ENCODE results near the gene GRK6.

Gene GRK6

DNA sequence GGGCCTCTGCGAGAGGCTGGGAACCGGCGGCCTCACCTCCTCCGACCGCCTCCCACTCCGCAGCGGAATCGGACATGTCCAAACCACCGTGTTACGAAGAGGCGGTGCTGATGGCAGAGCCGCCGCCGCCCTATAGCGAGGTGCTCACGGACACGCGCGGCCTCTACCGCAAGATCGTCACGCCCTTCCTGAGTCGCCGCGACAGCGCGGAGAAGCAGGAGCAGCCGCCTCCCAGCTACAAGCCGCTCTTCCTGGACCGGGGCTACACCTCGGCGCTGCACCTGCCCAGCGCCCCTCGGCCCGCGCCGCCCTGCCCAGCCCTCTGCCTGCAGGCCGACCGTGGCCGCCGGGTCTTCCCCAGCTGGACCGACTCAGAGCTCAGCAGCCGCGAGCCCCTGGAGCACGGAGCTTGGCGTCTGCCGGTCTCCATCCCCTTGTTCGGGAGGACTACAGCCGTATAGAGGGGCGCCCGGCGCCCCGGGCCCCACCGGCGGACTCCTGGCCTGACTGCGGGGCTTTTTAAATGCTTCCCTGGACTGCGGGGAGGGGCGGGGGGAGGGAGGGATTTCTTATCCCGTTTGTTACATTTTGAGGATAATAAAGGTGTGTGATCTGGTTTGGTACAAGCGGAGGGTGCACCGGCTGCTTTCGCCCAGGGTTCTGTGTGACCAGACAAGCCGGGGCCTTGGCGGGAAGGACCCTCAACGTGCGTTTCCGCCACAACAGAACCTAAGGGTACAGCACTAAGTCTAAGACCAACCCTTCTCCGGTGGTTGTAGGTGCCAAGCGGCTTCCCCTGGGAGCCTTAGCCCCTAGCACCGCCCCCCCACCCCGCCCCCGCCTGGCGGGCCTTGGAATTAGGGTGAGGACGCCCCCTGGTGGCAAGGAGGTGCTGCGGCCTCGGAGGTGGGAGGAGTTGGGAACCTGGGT, 29.4 kb downstream of the GRK6 start (continued):
- peak; percentile 93 for TF ChIP-seq ZBTB8A (tag by site-specific recombination; IDR thresholded peaks at IDR 0.05)
- no peak for TF ChIP-seq ZNF433 (tag by site-specific recombination; IDR thresholded peaks at IDR 0.05; ENCODE audit: low read depth)
- no peak for TF ChIP-seq FEZF1 (tag by site-specific recombination; IDR thresholded peaks at IDR 0.05)
- TF ChIP-seq ZNF292 (tag by site-specific recombination; IDR thresholded peaks at IDR 0.05; ENCODE audit: borderline replicate concordance, low read depth) = no peak
- TF ChIP-seq ZBTB48 (tag by site-specific recombination; IDR thresholded peaks at IDR 0.05) = peak; percentile 91
- TF ChIP-seq ZNF785 (tag by site-specific recombination; IDR thresholded peaks at IDR 0.05) = no peak
- peak; percentile 33; the same call in 1 of the 2 replicates for TF ChIP-seq ZNF629 (tag by site-specific recombination; IDR thresholded peaks at IDR 0.05)
- TF ChIP-seq ZNF335 (tag by site-specific recombination; conservative IDR thresholded peaks at IDR 0.05) = peak; percentile 87
- TF ChIP-seq ZBTB7A (tag by site-specific recombination; IDR thresholded peaks at IDR 0.05; ENCODE audit: low read depth) = peak; percentile 54; the same call in 1 of the 2 replicates
- TF ChIP-seq, protein P1, sequence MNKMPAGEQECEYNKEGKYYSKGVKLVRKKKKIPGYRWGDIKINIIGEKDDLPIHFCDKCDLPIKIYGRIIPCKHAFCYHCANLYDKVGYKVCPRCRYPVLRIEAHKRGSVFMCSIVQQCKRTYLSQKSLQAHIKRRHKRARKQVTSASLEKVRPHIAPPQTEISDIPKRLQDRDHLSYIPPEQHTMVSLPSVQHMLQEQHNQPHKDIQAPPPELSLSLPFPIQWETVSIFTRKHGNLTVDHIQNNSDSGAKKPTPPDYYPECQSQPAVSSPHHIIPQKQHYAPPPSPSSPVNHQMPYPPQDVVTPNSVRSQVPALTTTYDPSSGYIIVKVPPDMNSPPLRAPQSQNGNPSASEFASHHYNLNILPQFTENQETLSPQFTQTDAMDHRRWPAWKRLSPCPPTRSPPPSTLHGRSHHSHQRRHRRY (tag by site-specific recombination; IDR thresholded peaks at IDR 0.05) = no peak
- no peak for TF ChIP-seq ZFP37 (tag by site-specific recombination; IDR thresholded peaks at IDR 0.05)
- TF ChIP-seq ZNF138 (tag by site-specific recombination; IDR thresholded peaks at IDR 0.05; ENCODE audit: borderline replicate concordance) = no peak
- TF ChIP-seq SP2 (tag by site-specific recombination; IDR thresholded peaks at IDR 0.05) = peak; percentile 79
- TF ChIP-seq ZNF133 (tag by site-specific recombination; IDR thresholded peaks at IDR 0.05) = no peak
- no peak for TF ChIP-seq ZNF350 (tag by site-specific recombination; IDR thresholded peaks at IDR 0.05)
- no peak for TF ChIP-seq ZNF792 (tag by site-specific recombination; IDR thresholded peaks at IDR 0.05)
- no peak for TF ChIP-seq ZNF48 (tag by site-specific recombination; IDR thresholded peaks at IDR 0.05)
- peak; percentile 62 for TF ChIP-seq EGR2 (tag by site-specific recombination; IDR thresholded peaks at IDR 0.05; ENCODE audit: low read depth)
- no peak for TF ChIP-seq ZNF223 (tag by site-specific recombination; IDR thresholded peaks at IDR 0.05)
- no peak for TF ChIP-seq ZNF514 (tag by site-specific recombination; IDR thresholded peaks at IDR 0.05)
- TF ChIP-seq, protein P2, sequence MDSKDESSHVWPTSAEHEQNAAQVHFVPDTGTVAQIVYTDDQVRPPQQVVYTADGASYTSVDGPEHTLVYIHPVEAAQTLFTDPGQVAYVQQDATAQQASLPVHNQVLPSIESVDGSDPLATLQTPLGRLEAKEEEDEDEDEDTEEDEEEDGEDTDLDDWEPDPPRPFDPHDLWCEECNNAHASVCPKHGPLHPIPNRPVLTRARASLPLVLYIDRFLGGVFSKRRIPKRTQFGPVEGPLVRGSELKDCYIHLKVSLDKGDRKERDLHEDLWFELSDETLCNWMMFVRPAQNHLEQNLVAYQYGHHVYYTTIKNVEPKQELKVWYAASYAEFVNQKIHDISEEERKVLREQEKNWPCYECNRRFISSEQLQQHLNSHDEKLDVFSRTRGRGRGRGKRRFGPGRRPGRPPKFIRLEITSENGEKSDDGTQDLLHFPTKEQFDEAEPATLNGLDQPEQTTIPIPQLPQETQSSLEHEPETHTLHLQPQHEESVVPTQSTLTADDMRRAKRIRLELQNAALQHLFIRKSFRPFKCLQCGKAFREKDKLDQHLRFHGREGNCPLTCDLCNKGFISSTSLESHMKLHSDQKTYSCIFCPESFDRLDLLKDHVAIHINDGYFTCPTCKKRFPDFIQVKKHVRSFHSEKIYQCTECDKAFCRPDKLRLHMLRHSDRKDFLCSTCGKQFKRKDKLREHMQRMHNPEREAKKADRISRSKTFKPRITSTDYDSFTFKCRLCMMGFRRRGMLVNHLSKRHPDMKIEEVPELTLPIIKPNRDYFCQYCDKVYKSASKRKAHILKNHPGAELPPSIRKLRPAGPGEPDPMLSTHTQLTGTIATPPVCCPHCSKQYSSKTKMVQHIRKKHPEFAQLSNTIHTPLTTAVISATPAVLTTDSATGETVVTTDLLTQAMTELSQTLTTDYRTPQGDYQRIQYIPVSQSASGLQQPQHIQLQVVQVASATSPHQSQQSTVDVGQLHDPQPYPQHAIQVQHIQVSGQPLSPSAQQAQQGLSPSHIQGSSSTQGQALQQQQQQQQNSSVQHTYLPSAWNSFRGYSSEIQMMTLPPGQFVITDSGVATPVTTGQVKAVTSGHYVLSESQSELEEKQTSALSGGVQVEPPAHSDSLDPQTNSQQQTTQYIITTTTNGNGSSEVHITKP (tag by site-specific recombination; IDR thresholded peaks at IDR 0.05) = peak; percentile 88
- TF ChIP-seq ZNF529 (tag by site-specific recombination; IDR thresholded peaks at IDR 0.05; ENCODE audit: insufficient replicate concordance) = no peak
- peak; percentile 88 for TF ChIP-seq KLF8 (tag by site-specific recombination; IDR thresholded peaks at IDR 0.05)
- peak; percentile 49 for TF ChIP-seq WT1 (tag by site-specific recombination; IDR thresholded peaks at IDR 0.05)
- TF ChIP-seq ZNF473 (tag by site-specific recombination; IDR thresholded peaks at IDR 0.05) = no peak
- no peak for TF ChIP-seq TRIM28 (IDR thresholded peaks at IDR 0.05; ENCODE audit: borderline replicate concordance, low read length)
- TF ChIP-seq ZNF677 (tag by site-specific recombination; IDR thresholded peaks at IDR 0.05) = no peak
- TF ChIP-seq SETDB1 (IDR thresholded peaks at IDR 0.05; ENCODE audit: insufficient read length, low read length) = no peak
- TF ChIP-seq, protein P3, sequence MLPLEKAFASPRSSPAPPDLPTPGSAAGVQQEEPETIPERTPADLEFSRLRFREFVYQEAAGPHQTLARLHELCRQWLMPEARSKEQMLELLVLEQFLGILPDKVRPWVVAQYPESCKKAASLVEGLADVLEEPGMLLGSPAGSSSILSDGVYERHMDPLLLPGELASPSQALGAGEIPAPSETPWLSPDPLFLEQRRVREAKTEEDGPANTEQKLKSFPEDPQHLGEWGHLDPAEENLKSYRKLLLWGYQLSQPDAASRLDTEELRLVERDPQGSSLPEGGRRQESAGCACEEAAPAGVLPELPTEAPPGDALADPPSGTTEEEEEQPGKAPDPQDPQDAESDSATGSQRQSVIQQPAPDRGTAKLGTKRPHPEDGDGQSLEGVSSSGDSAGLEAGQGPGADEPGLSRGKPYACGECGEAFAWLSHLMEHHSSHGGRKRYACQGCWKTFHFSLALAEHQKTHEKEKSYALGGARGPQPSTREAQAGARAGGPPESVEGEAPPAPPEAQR (tag by site-specific recombination; IDR thresholded peaks at IDR 0.05) = no peak
- peak; percentile 75; the same call in 1 of the 2 replicates for TF ChIP-seq GLIS2 (tag by site-specific recombination; IDR thresholded peaks at IDR 0.05)
- TF ChIP-seq, protein P4, sequence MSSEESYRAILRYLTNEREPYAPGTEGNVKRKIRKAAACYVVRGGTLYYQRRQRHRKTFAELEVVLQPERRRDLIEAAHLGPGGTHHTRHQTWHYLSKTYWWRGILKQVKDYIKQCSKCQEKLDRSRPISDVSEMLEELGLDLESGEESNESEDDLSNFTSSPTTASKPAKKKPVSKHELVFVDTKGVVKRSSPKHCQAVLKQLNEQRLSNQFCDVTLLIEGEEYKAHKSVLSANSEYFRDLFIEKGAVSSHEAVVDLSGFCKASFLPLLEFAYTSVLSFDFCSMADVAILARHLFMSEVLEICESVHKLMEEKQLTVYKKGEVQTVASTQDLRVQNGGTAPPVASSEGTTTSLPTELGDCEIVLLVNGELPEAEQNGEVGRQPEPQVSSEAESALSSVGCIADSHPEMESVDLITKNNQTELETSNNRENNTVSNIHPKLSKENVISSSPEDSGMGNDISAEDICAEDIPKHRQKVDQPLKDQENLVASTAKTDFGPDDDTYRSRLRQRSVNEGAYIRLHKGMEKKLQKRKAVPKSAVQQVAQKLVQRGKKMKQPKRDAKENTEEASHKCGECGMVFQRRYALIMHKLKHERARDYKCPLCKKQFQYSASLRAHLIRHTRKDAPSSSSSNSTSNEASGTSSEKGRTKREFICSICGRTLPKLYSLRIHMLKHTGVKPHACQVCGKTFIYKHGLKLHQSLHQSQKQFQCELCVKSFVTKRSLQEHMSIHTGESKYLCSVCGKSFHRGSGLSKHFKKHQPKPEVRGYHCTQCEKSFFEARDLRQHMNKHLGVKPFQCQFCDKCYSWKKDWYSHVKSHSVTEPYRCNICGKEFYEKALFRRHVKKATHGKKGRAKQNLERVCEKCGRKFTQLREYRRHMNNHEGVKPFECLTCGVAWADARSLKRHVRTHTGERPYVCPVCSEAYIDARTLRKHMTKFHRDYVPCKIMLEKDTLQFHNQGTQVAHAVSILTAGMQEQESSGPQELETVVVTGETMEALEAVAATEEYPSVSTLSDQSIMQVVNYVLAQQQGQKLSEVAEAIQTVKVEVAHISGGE (tag by site-specific recombination; conservative IDR thresholded peaks at IDR 0.05; ENCODE audit: low read depth) = peak; percentile 50
- TF ChIP-seq ZNF37A (tag by site-specific recombination; IDR thresholded peaks at IDR 0.05) = no peak
